ENCODE measurements around the gene KRR1.

GRCh38 chr12:75507086-75507485 lies 4.3 kb downstream of the KRR1 start:
- TF ChIP-seq ELK4 (IDR thresholded peaks at IDR 0.05; ENCODE audit: borderline replicate concordance, low read depth, low read length): no peak
- TF ChIP-seq CTCF (tag by site-specific recombination; IDR thresholded peaks at IDR 0.05): no peak
- no peak for TF ChIP-seq HOXA7 (CRISPR knock-in tag; IDR thresholded peaks at IDR 0.05; ENCODE audit: borderline replicate concordance)
- no peak for TF ChIP-seq ZNF521 (tag by site-specific recombination; IDR thresholded peaks at IDR 0.05)
- no peak for TF ChIP-seq ZNF114 (tag by site-specific recombination; IDR thresholded peaks at IDR 0.05)
- no peak for TF ChIP-seq ZSCAN18 (tag by site-specific recombination; IDR thresholded peaks at IDR 0.05)
- no peak for TF ChIP-seq ATF2 (tag by site-specific recombination; IDR thresholded peaks at IDR 0.05; ENCODE audit: low read depth)
- no peak for TF ChIP-seq ZNF239 (tag by site-specific recombination; IDR thresholded peaks at IDR 0.05)
- TF ChIP-seq ZBTB17 (tag by site-specific recombination; IDR thresholded peaks at IDR 0.05): no peak
- TF ChIP-seq ZNF140 (tag by site-specific recombination; IDR thresholded peaks at IDR 0.05): no peak
- TF ChIP-seq WT1 (tag by site-specific recombination; IDR thresholded peaks at IDR 0.05): no peak
- no peak for TF ChIP-seq ZNF174 (tag by site-specific recombination; IDR thresholded peaks at IDR 0.05)
- no peak for TF ChIP-seq PATZ1 (tag by site-specific recombination; IDR thresholded peaks at IDR 0.05)
